T47D (cell line): ENCODE results near the gene SETD6.
A peak's percentile ranks its signal among the peaks of the same experiment; 100 is the strongest.

Source experiments
- DNase-seq, 2 experiments: peaks; one replicate each; pipeline versions ENCODE4 v3.0.0 to v3.0.0-alpha.2; 2011 to 2012; ENCODE audit warnings: low read depth in 1 of 2, low spot score in 1 of 2
- JUND ChIP-seq: IDR thresholded peaks from 2 replicates; pipeline ENCODE4 v1.6.1; 2012; ENCODE audit warnings: low read depth
- in situ Hi-C: cut with HindIII; loops from 2 replicates; pipeline ENCODE4 v1.10.0; 2016; ENCODE audit warnings: low sequenced_read_pairs, low pct_unique_long_range_greater_than_20kb

SETD6 gene

GRCh38 chr16:58515125-58515870, at the start of gene SETD6:
Gene SETD6, plus strand, starts transcription at chr16:58515517. Its CDS starts 21 bp downstream, at chr16:58515538.
- no peak for TF ChIP-seq JUND
- in situ Hi-C loops = no loop called here
- peak; percentile 86 to 89 for DNase-seq

- TF ChIP-seq JUND = no peak
- no peak for DNase-seq
- in situ Hi-C loops = no loop called here
Measured at GRCh38 chr16:58465817-58466216, 49.5 kb upstream of the SETD6 start.

GRCh38 chr16:58466396-58466795, 48.9 kb upstream of the SETD6 start:
- no peak for DNase-seq
- TF ChIP-seq JUND = no peak
- in situ Hi-C loops = no loop called here

GRCh38 chr16:58467905-58468304, 47.4 kb upstream of the SETD6 start:
- no peak for DNase-seq
- in situ Hi-C loops = no loop called here
- no peak for TF ChIP-seq JUND

- in situ Hi-C loops = no loop called here
- DNase-seq = peak in 1 of 2 experiments; percentile 31
- no peak for TF ChIP-seq JUND
Measured at GRCh38 chr16:58471209-58471975, 43.9 kb upstream of the SETD6 start.

- in situ Hi-C loops = no loop called here
- no peak for TF ChIP-seq JUND
- DNase-seq = no peak
Measured at GRCh38 chr16:58472266-58472665, 43.1 kb upstream of the SETD6 start.

- TF ChIP-seq JUND = no peak
- in situ Hi-C loops = no loop called here
Measured at GRCh38 chr16:58472827-58473226, 42.5 kb upstream of the SETD6 start.

GRCh38 chr16:58474296-58474695, 41.0 kb upstream of the SETD6 start:
- no peak for TF ChIP-seq JUND
- in situ Hi-C loops = no loop called here
- no peak for DNase-seq

More at GRCh38 chr16:58472827-58473226, 42.5 kb upstream of the SETD6 start:
- DNase-seq = no peak

GRCh38 chr16:58475091-58475619, 40.2 kb upstream of the SETD6 start:
- no peak for DNase-seq
- no peak for TF ChIP-seq JUND
- in situ Hi-C loops = no loop called here

- no peak for TF ChIP-seq JUND
- in situ Hi-C loops = no loop called here
- DNase-seq = no peak
Measured at GRCh38 chr16:58476791-58477190, 38.5 kb upstream of the SETD6 start.

- DNase-seq = no peak
- TF ChIP-seq JUND = no peak
- in situ Hi-C loops = no loop called here
Measured at GRCh38 chr16:58478427-58478826, 36.9 kb upstream of the SETD6 start.

GRCh38 chr16:58481226-58481869, 34.0 kb upstream of the SETD6 start:
- no peak for TF ChIP-seq JUND
- no peak for DNase-seq
- in situ Hi-C loops = no loop called here

- no peak for DNase-seq
- no peak for TF ChIP-seq JUND
- in situ Hi-C loops = no loop called here
Measured at GRCh38 chr16:58481931-58482330, 33.4 kb upstream of the SETD6 start.
